GM12878 (cell line): ENCODE measurements around the gene MLEC. TPM values are rescaled to one million over a fixed set of nuclear protein-coding genes. Genes with fewer than 3 reads are reported as not detected.

Source experiments
- ATAC-seq: fragments of 200-7000 bp; cut with Tn5 transposase; 3 replicates; pipeline ENCODE4 v1.9.1; 2020; ENCODE audit warnings: mild to moderate bottlenecking, moderate library complexity
- BruUV-seq: library from RNA; stranded (reverse); fragments of 400-500 nt; replicated peaks from 2 replicates; lab custom pipeline; 2021; lab: Mats Ljungman, UMichigan
- CTCF ChIA-PET: fragments of 300-600 bp; sonication (Branson Sonifier 250); formaldehyde crosslinking; extraction: SDS; loops from one replicate; lab custom pipeline; 2021; ENCODE audit warnings: inconsistent platforms; lab: Yijun Ruan, JAX
- POLR2A ChIA-PET: fragments of 350-600 bp; formaldehyde crosslinking; extraction: SDS; loops from one replicate; lab custom pipeline; 2021; ENCODE audit warnings: inconsistent platforms; lab: Charles Lee
- RAD21 ChIA-PET: fragments of 300-600 bp; sonication (Branson Sonifier 250); formaldehyde crosslinking; loops from one replicate; lab custom pipeline; 2023; ENCODE audit warnings: antibody characterized with exemption; ENCODE audit not compliant: unreplicated experiment; lab: Charles Lee
- SMC1A ChIA-PET: fragments of 300-600 bp; sonication (Branson Sonifier 250); formaldehyde crosslinking; loops from one replicate; lab custom pipeline; 2023; ENCODE audit not compliant: unreplicated experiment, uncharacterized antibody; lab: Charles Lee
- DNase-seq: peaks from one replicate; pipeline ENCODE4 v3.0.0-alpha.2; 2011; ENCODE audit warnings: low read depth, low spot score
- FAIRE-seq: peaks from 3 replicates; lab custom pipeline; 2011; peaks lifted over from hg19 to GRCh38; lab: Jason Lieb, UNC
- H2AFZ ChIP-seq: 2 replicates; pipeline ENCODE4 v1.6.0; 2011; ENCODE audit warnings: low read depth, low read length, control low read depth; ENCODE audit not compliant: control insufficient read depth
- H3K27ac ChIP-seq: 2 replicates; pipeline ENCODE4 v1.5.1; 2011; ENCODE audit warnings: control low read depth; ENCODE audit not compliant: control insufficient read depth, insufficient read depth
- H3K27me3 ChIP-seq, 2 experiments: replicated peaks in 1 of 2; 2 replicates each; pipeline versions ENCODE4 v1.6.0 to v1.6.1; 2011; ENCODE audit warnings: low read length in 1 of 2; ENCODE audit not compliant: control insufficient read depth in 2 of 2, insufficient read depth in 2 of 2
- H3K36me3 ChIP-seq, 2 experiments: 2 replicates each; pipeline ENCODE4 v1.5.1; 2011; ENCODE audit warnings: low read length in 1 of 2; ENCODE audit not compliant: control insufficient read depth in 2 of 2, insufficient read depth in 2 of 2
- H3K4me1 ChIP-seq: 2 replicates; pipeline ENCODE4 v1.6.1; 2011; ENCODE audit warnings: mild to moderate bottlenecking, low read length, moderate library complexity, mixed read lengths; ENCODE audit not compliant: control insufficient read depth, insufficient read depth
- H3K4me2 ChIP-seq: 2 replicates; pipeline ENCODE4 v1.6.0; 2011; ENCODE audit warnings: control low read depth; ENCODE audit not compliant: control insufficient read depth, insufficient read depth
- H3K4me3 ChIP-seq: fragments of 200-600 bp; sonication (generic); 2 replicates; pipeline ENCODE4 v1.5.1; 2016
- H3K79me2 ChIP-seq: 2 replicates; pipeline ENCODE4 v1.6.0; 2011; ENCODE audit warnings: low read length; ENCODE audit not compliant: control insufficient read depth, insufficient read depth
- H3K9ac ChIP-seq: 2 replicates; pipeline ENCODE4 v1.8.0; 2011; ENCODE audit warnings: low read length, control low read depth, mixed read lengths; ENCODE audit not compliant: control insufficient read depth, insufficient read depth
- H3K9me3 ChIP-seq: replicated peaks from 3 replicates; pipeline ENCODE4 v1.5.1; 2011; ENCODE audit warnings: mild to moderate bottlenecking, low read length; ENCODE audit not compliant: control insufficient read depth, insufficient read depth
- H4K20me1 ChIP-seq: 2 replicates; pipeline ENCODE4 v1.6.0; 2011; ENCODE audit not compliant: control insufficient read depth, insufficient read depth
- TCF7 ChIP-seq: IDR thresholded peaks from 2 replicates; pipeline ENCODE4 v1.6.1; 2014; ENCODE audit warnings: antibody characterized with exemption, borderline replicate concordance
- YBX1 ChIP-seq: fragments of 450-650 bp; IDR thresholded peaks from 2 replicates; pipeline ENCODE4 v1.6.1; 2016; ENCODE audit warnings: antibody characterized with exemption
- WGBS: methylation state at CpG from one replicate; pipeline ENCODE4 v1.1.6; 2016; ENCODE audit warnings: low lambda C conversion rate; ENCODE audit not compliant: insufficient replicate concordance, insufficient coverage; ENCODE audit errors: missing lambda C conversion rate; 5-methylcytosine and 5-hydroxymethylcytosine counted together
- in situ Hi-C: fragments of 300-500 bp; cut with MboI; formaldehyde crosslinking; loops from 9 replicates; pipeline ENCODE4 v1.14.3; 2018; ENCODE audit warnings: mixed read lengths
- intact Hi-C: fragments of 100-400 bp; cut with micrococcal nuclease; formaldehyde crosslinking; loops from one replicate; pipeline ENCODE4 v1.14.2; 2022; ENCODE audit not compliant: unreplicated experiment
- polyA plus RNA-seq, 11 experiments: library from polyadenylated mRNA; depleted of rRNA in 4 of 11; unstranded in 6 of 11; stranded (reverse) in 5 of 11; fragments of >200 nt; fragmentation: Nextera tagmentation in 4 of 11; fragmentation: Illumina TruSeq in 1 of 11; extraction: Ambion mirVana in 4 of 11; extraction: Trizol in 1 of 11; gene quantifications; 1 replicate in 1 of 11; 2 replicates in 10 of 11; pipeline versions ENCODE4 v1.2.1 to v1.2.3, GENCODE V29; 2011 to 2016; ENCODE audit warnings: inconsistent platforms in 2 of 11, missing spikeins in 2 of 11, low read depth in 1 of 11
- total RNA-seq, 4 experiments: library from RNA; depleted of rRNA in 3 of 4; stranded (reverse); fragments of >200 nt in 3 of 4; fragmentation: Illumina TruSeq in 1 of 4; extraction: Trizol in 1 of 4; gene quantifications; 2 replicates each; pipeline versions ENCODE4 v1.2.1 to v1.2.3, GENCODE V29; 2013 to 2021
- TF ChIP-seq, protein P1 (sequence below), 3 experiments: IDR thresholded peaks in 2 of 3; conservative IDR thresholded peaks in 1 of 3; 2 replicates each; pipeline ENCODE4 v1.5.1; 2011; ENCODE audit warnings: low read depth in 3 of 3, low read length in 3 of 3, mild to moderate bottlenecking in 3 of 3, control low read depth in 2 of 3, moderate library complexity in 2 of 3, inconsistent platforms in 1 of 3, mixed read lengths in 1 of 3; ENCODE audit not compliant: control insufficient read depth in 2 of 3, insufficient read depth in 1 of 3; ENCODE audit errors: extremely low read depth in 1 of 3

Gene MLEC
- total and polyA plus RNA-seq, 10 of the 15 experiments (the other 5 are each of a cell fraction or from before 2014, with no cell fraction given): 26.7 to 172 (median 103) TPM

DNA sequence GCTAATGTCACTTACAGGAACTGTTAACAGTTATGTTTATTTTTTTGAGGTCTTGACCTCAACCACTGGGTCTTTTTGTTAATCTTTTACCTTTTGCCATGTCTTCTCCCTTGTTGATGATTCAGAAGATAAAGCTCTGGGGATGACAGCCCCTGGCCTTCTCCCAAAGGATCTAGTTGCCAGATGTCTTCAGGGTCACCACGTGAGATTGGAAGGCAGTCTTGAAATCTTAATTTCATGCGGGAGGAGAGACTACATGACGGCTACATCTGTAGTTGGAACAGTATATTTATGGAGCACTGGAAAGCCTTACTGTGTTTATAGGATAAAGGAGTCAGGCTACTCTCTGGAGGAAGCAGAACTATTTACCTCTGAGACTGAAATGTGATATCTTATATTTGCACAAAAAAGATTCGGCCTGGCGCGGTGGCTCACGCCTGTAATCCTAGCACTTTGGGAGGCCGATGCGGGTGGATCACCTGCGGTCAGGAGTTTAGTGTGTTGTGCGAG lies 5.6 kb downstream of the MLEC start:
- H3K36me3 ChIP-seq: peaks cover 20 to 36% of the 10 kb centered on the region in 2 experiments

More for the DNA sequence above, 5.6 kb downstream of the MLEC start:
- Histone ChIP-seq H3K4me1 (peaks cover 4% of the 10 kb centered on the region; the same call in 1 of the 2 replicates), H3K4me2 (peak overlapping the region; percentile 28), H4K20me1 (no peaks in the 10 kb centered on the region; the same call in 1 of the 2 replicates), H3K27ac (no peak overlapping the region)
- CTCF ChIA-PET: interaction anchor here (0.8 to 24.8 kb wide), 6 partner anchors 13 to 280 kb away, joined by 3 to 454 read pairs (median 6); partner anchors contain the start of gene CABP1
- no TSS peak for BruUV-seq
- in situ Hi-C loops: no loop called here
- POLR2A ChIA-PET: interaction anchor here (0.8 to 2.3 kb wide), 3 partner anchors 9 to 19 kb away, joined by 3 to 7 read pairs (median 3); no protein-coding TSS in a partner anchor
- no peak for ATAC-seq
- no peak for TF ChIP-seq YBX1
- no peak for TF ChIP-seq TCF7
- TF ChIP-seq, protein P1, sequence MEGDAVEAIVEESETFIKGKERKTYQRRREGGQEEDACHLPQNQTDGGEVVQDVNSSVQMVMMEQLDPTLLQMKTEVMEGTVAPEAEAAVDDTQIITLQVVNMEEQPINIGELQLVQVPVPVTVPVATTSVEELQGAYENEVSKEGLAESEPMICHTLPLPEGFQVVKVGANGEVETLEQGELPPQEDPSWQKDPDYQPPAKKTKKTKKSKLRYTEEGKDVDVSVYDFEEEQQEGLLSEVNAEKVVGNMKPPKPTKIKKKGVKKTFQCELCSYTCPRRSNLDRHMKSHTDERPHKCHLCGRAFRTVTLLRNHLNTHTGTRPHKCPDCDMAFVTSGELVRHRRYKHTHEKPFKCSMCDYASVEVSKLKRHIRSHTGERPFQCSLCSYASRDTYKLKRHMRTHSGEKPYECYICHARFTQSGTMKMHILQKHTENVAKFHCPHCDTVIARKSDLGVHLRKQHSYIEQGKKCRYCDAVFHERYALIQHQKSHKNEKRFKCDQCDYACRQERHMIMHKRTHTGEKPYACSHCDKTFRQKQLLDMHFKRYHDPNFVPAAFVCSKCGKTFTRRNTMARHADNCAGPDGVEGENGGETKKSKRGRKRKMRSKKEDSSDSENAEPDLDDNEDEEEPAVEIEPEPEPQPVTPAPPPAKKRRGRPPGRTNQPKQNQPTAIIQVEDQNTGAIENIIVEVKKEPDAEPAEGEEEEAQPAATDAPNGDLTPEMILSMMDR (IDR thresholded peaks at IDR 0.05 in 2 of 3, conservative IDR thresholded peaks at IDR 0.05 in 1 of 3; ENCODE audit: control insufficient read depth in 2 of 3, extremely low read depth in 1 of 3, insufficient read depth in 1 of 3, low read depth in 3 of 3, low read length in 3 of 3): no peak
- TF ChIP-seq, all 136 proteins: peak for 0
- Histone ChIP-seq H3K79me2 (peaks cover 63% of the 10 kb centered on the region), H2AFZ (no peak overlapping the region), H3K9me3 (no peaks in the 10 kb centered on the region), H3K4me3 (no peak overlapping the region), H3K9ac (no peak overlapping the region), H3K27me3 (no peaks in the 10 kb centered on the region)
- intact Hi-C loops: no loop called here
- RAD21 ChIA-PET: interaction anchor here (0.8 to 2.0 kb wide), 3 partner anchors 10 to 44 kb away, joined by 3 to 7 read pairs (median 5); no protein-coding TSS in a partner anchor
- SMC1A ChIA-PET: interaction anchor here (0.9 to 11.7 kb wide), 6 partner anchors 16 to 279 kb away, joined by 3 to 167 read pairs (median 15); partner anchors contain the start of genes GATC and TRIAP1
- FAIRE-seq (no peak), DNase-seq (no peak)
- WGBS: 93% methylated on average over 11 of the region's 11 CpGs
